Memory B cell (primary cell): Measurements from ENCODE around the gene SYMPK.

Experiments used
- ATAC-seq: fragments of 150-1000 bp; cut with Tn5 transposase; 2 replicates; pipeline ENCODE4 v1.10.0; 2021; ENCODE audit warnings: low read depth, mild to moderate bottlenecking, moderate library complexity
- DNase-seq, 2 donors: peaks; one replicate each; pipeline ENCODE4 v3.0.0; 2022; ENCODE audit warnings: low spot score in 2 of 2
- H3K27ac Mint-ChIP-seq: one replicate; pipeline ENCODE4 v1.8.0; 2022; ENCODE audit warnings: mild to moderate bottlenecking, moderate library complexity, mixed read lengths
- H3K27me3 Mint-ChIP-seq: one replicate; pipeline ENCODE4 v1.8.0; 2022; ENCODE audit warnings: mixed read lengths
- H3K36me3 Mint-ChIP-seq: one replicate; pipeline ENCODE4 v1.8.0; 2022; ENCODE audit warnings: mild to moderate bottlenecking, mixed read lengths
- H3K4me1 Mint-ChIP-seq: one replicate; pipeline ENCODE4 v1.8.0; 2022; ENCODE audit warnings: mixed read lengths
- H3K4me3 Mint-ChIP-seq: one replicate; pipeline ENCODE4 v1.8.0; 2022; ENCODE audit warnings: mild to moderate bottlenecking, moderate library complexity, mixed read lengths
- H3K9me3 Mint-ChIP-seq: one replicate; pipeline ENCODE4 v1.8.0; 2022; ENCODE audit warnings: mixed read lengths

SYMPK gene

DNA sequence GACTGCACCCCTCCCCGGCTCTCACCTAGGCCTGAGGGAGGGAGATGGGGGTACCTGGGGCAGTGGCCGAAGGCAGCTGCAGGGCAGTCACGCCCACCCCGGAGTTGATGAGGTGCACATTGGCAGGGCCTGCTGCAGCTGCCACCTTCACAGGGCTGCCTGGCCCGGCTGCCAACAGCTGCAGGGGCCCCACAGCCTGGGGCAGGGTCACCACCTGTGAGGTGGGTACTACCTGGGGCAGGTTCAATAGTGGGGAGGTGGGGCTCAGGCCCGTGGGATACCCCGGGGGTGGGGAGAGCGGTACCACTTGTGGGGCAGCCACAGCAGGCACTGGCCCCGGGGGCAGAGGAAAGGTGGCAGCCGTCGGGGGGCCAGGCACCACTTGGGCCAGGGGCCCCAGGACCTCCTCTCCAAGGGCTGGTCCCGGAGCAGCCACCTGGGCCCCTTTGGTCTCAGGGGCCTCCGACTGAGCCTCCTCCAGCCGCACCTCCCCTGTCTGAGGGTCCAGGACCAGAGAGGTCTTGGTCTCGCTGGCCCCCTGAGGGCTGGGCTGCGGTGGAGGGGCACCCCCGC is 96.6 kb downstream of the SYMPK start:
- Mint-ChIP-seq H3K4me1 (peaks cover 14% of the 10 kb centered on the region), H3K36me3 (no peaks in the 10 kb centered on the region), H3K9me3 (no peaks in the 10 kb centered on the region), H3K27ac (no peak overlapping the region), H3K27me3 (peaks cover 13% of the 10 kb centered on the region), H3K4me3 (no peak overlapping the region)
- ATAC-seq (no peak), DNase-seq (no peak)

DNA sequence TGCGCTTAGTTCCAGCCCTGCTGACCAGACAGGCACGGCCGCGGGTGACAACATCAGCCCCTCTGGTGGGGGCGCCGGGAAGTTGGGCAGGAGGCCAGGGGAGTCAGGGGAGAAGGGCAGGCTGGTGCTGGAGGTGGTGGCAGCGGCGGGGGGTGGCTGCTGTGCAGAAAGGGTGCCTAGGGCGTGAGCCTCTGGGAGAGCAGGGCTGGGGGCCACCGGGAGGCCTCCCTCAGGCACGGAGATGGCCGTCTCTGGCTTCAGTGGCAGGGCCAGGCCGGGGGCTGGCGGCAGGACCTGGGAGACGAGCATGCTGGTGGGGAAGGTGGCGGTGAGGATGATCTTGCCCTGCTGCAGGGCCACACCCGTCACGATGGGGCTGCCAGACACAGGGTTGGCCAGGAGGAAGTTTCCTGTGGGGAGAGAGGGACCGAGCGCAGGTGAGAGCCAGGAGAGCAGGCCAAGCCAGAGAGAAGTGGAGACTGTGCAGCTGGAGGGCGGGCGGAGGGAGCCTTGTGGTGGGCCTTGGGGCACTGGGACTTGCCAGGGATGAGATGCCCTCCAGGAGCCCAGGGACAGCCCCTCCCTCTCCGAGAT is 97.1 kb downstream of the SYMPK start:
- Mint-ChIP-seq H3K4me1 (peaks cover 10% of the 10 kb centered on the region), H3K4me3 (no peak overlapping the region), H3K27me3 (peaks cover 13% of the 10 kb centered on the region)

More for the DNA sequence above, 97.1 kb downstream of the SYMPK start:
- ATAC-seq = no peak
- no peak overlapping the region for H3K27ac Mint-ChIP-seq
- no peaks in the 10 kb centered on the region for H3K36me3 Mint-ChIP-seq
- no peak for DNase-seq
- H3K9me3 Mint-ChIP-seq = no peaks in the 10 kb centered on the region
